Tibial nerve (tissue), 4 donors: ENCODE measurements around the gene FREY1. TPM values are rescaled to one million over a fixed set of nuclear protein-coding genes. Genes with fewer than 3 reads are reported as not detected.

Experiments
- DNase-seq, 2 donors: peaks; one replicate each; pipeline ENCODE4 v3.0.0-alpha.2; 2019; ENCODE audit warnings: low spot score in 2 of 2
- H3K27ac ChIP-seq, 4 donors: fragments of 200-600 bp; sonication (generic) in 3 of 4; one replicate each; pipeline ENCODE4 v1.5.1; 2017 to 2019; ENCODE audit warnings: mild to moderate bottlenecking in 1 of 4
- H3K27me3 ChIP-seq, 2 donors: fragments of 200-600 bp; sonication (generic) in 1 of 2; one replicate each; pipeline versions ENCODE4 v1.5.1 to v1.6.0; 2017 to 2019
- H3K36me3 ChIP-seq, 3 donors: fragments of 200-600 bp; sonication (generic); one replicate each; pipeline ENCODE4 v1.5.1; 2018 to 2019
- H3K4me1 ChIP-seq, 4 donors: fragments of 200-600 bp; sonication (generic) in 3 of 4; one replicate each; pipeline ENCODE4 v1.5.1; 2017 to 2019
- H3K4me3 ChIP-seq, 4 donors: fragments of 200-600 bp; sonication (generic) in 3 of 4; one replicate each; pipeline ENCODE4 v1.5.1; 2017 to 2019; ENCODE audit warnings: mild to moderate bottlenecking in 1 of 4, moderate library complexity in 1 of 4
- H3K9me3 ChIP-seq, 4 donors: fragments of 200-600 bp; sonication (generic) in 3 of 4; one replicate each; pipeline ENCODE4 v1.5.1; 2017 to 2019
- CTCF ChIP-seq, 5 experiments: fragments of 200-600 bp in 3 of 5; fragments of 450-650 bp in 2 of 5; sonication (generic) in 3 of 5; IDR thresholded peaks; one replicate each; pipeline ENCODE4 v1.5.1; 2016 to 2019; ENCODE audit warnings: antibody characterized with exemption in 5 of 5, mild to moderate bottlenecking in 3 of 5, moderate library complexity in 2 of 5
- EP300 ChIP-seq, 2 donors: sonication (generic); formaldehyde crosslinking; IDR thresholded peaks; one replicate each; pipeline ENCODE4 v1.6.1; 2017; ENCODE audit warnings: antibody characterized with exemption in 2 of 2, mild to moderate bottlenecking in 1 of 2
- POLR2A ChIP-seq, 2 donors: fragments of 450-650 bp; IDR thresholded peaks; one replicate each; pipeline ENCODE4 v1.6.1; 2017; ENCODE audit warnings: antibody characterized with exemption in 2 of 2, mild to moderate bottlenecking in 2 of 2, moderate library complexity in 2 of 2
- WGBS, 2 donors: methylation state at CpG; one replicate each; pipeline ENCODE4 v1.1.5; 2018; 5-methylcytosine and 5-hydroxymethylcytosine counted together
- total RNA-seq, 4 donors: library from RNA; depleted of rRNA; stranded (reverse); fragments of >200 nt; gene quantifications; one replicate each; pipeline ENCODE4 v1.1.0, GENCODE V29; 2016

Gene FREY1
- total RNA-seq, 4 donors from 2014 or later = 1.0 to 7.2 TPM; not detected in 2

- Histone ChIP-seq H3K9me3 (no peaks in the 10 kb centered on the region), H3K36me3 (peaks cover 2 to 83% (median 11%) of the 10 kb centered on the region in 3 donors), H3K27me3 (no peaks in the 10 kb centered on the region), H3K4me3 (no peak overlapping the region), H3K27ac (no peak overlapping the region), H3K4me1 (peaks cover 0 to 7% (median under 1%) of the 10 kb centered on the region in 4 donors)
- no peak for TF ChIP-seq POLR2A (IDR thresholded peaks at IDR 0.05)
- no peak for TF ChIP-seq EP300 (IDR thresholded peaks at IDR 0.05)
- no peak for TF ChIP-seq CTCF (IDR thresholded peaks at IDR 0.05)
- 85 to 86% methylated on average over 8 of the region's 8 CpGs for WGBS, 2 donors
- DNase-seq = no peak
These were observed 28.4 kb upstream of the FREY1 start for GRCh38 chr11:45935349-45936064.

- TF ChIP-seq POLR2A (IDR thresholded peaks at IDR 0.05) (no peak), EP300 (IDR thresholded peaks at IDR 0.05) (no peak), CTCF (IDR thresholded peaks at IDR 0.05) (no peak)
- Histone ChIP-seq H3K4me1 (peaks cover 0 to 15% (median 3%) of the 10 kb centered on the region in 4 donors), H3K9me3 (no peaks in the 10 kb centered on the region), H3K27me3 (no peaks in the 10 kb centered on the region), H3K4me3 (no peak overlapping the region), H3K27ac (no peak overlapping the region), H3K36me3 (peaks cover 2 to 85% (median 11%) of the 10 kb centered on the region in 3 donors)
- no peak for DNase-seq
- WGBS, 2 donors = 83% methylated on average over 11 to 12 of the region's 12 CpGs
These were observed 27.7 kb upstream of the FREY1 start for GRCh38 chr11:45934580-45935318.

GRCh38 chr11:45933846-45934579, 26.9 kb upstream of the FREY1 start:
- DNase-seq = no peak
- H3K4me1 ChIP-seq = peaks cover 0 to 22% (median 3%) of the 10 kb centered on the region in 4 donors

GRCh38 chr11:45933131-45933831, 26.2 kb upstream of the FREY1 start:
- no peak for DNase-seq
- H3K27ac ChIP-seq = no peak overlapping the region
- TF ChIP-seq POLR2A (IDR thresholded peaks at IDR 0.05) = no peak
- TF ChIP-seq CTCF (IDR thresholded peaks at IDR 0.05) = no peak
- TF ChIP-seq EP300 (IDR thresholded peaks at IDR 0.05) = no peak
- H3K4me3 ChIP-seq = no peak overlapping the region
- H3K36me3 ChIP-seq = peaks cover 2 to 84% (median 11%) of the 10 kb centered on the region in 3 donors
- H3K27me3 ChIP-seq = no peaks in the 10 kb centered on the region
- H3K4me1 ChIP-seq = peaks cover 0 to 23% (median 3%) of the 10 kb centered on the region in 4 donors
- WGBS, 2 donors = 72 to 80% methylated on average over 15 of the region's 15 CpGs
- no peaks in the 10 kb centered on the region for H3K9me3 ChIP-seq

More at GRCh38 chr11:45933846-45934579, 26.9 kb upstream of the FREY1 start:
- 89 to 90% methylated on average over 19 to 21 of the region's 21 CpGs for WGBS, 2 donors
- H3K9me3 ChIP-seq = no peaks in the 10 kb centered on the region
- no peaks in the 10 kb centered on the region for H3K27me3 ChIP-seq
- TF ChIP-seq CTCF (IDR thresholded peaks at IDR 0.05) (no peak), EP300 (IDR thresholded peaks at IDR 0.05) (no peak), POLR2A (IDR thresholded peaks at IDR 0.05) (no peak)
- no peak overlapping the region for H3K27ac ChIP-seq
- H3K36me3 ChIP-seq = peaks cover 2 to 85% (median 11%) of the 10 kb centered on the region in 3 donors
- no peak overlapping the region for H3K4me3 ChIP-seq
